Measurements from ENCODE around the gene CACNB2.

The CACNB2 gene

DNA sequence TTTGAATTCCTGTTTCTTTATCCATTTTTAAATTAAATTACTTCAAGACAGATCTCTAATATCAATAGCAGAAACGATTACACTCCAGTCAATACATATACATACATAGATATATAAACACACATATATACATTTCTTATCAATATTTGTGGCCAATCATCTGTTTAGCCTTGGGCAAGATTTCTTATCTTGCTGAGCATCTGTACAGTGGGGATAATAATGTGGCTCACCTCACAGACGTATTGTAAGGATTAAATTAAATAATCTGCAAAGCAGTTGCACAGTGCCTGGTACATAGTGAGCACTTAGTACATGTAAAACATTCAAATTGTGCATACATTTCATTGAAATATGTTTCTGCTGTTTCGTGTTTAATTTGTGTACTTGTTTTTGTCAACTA, 17.5 kb upstream of the CACNB2 start:
- in situ Hi-C loops (cut with MboI; ENCODE audit: low pct_unique_long_range_greater_than_20kb, low sequenced_read_pairs, unreplicated experiment) = loop anchor here (25.0 kb wide), 1 partner anchor 510 kb away; the partner anchor contains the start of gene HACD1
- DNase-seq (ENCODE audit: low spot score) = no peak
- TF ChIP-seq, protein P1, sequence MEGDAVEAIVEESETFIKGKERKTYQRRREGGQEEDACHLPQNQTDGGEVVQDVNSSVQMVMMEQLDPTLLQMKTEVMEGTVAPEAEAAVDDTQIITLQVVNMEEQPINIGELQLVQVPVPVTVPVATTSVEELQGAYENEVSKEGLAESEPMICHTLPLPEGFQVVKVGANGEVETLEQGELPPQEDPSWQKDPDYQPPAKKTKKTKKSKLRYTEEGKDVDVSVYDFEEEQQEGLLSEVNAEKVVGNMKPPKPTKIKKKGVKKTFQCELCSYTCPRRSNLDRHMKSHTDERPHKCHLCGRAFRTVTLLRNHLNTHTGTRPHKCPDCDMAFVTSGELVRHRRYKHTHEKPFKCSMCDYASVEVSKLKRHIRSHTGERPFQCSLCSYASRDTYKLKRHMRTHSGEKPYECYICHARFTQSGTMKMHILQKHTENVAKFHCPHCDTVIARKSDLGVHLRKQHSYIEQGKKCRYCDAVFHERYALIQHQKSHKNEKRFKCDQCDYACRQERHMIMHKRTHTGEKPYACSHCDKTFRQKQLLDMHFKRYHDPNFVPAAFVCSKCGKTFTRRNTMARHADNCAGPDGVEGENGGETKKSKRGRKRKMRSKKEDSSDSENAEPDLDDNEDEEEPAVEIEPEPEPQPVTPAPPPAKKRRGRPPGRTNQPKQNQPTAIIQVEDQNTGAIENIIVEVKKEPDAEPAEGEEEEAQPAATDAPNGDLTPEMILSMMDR (IDR thresholded peaks at IDR 0.05; ENCODE audit: extremely low read depth, insufficient read depth, missing control alignments) = no peak

- in situ Hi-C loops (cut with MboI; ENCODE audit: low pct_unique_long_range_greater_than_20kb, low sequenced_read_pairs, unreplicated experiment) = no loop called here
- TF ChIP-seq, protein P1 (IDR thresholded peaks at IDR 0.05; ENCODE audit: extremely low read depth, insufficient read depth, missing control alignments) = no peak
- no peak for DNase-seq (ENCODE audit: low spot score)
Observed at GRCh38 chr10:18133046-18133445, 7.2 kb upstream of the CACNB2 start.

- TF ChIP-seq, protein P1 (IDR thresholded peaks at IDR 0.05; ENCODE audit: extremely low read depth, insufficient read depth, missing control alignments) = no peak
- in situ Hi-C loops (cut with MboI; ENCODE audit: low pct_unique_long_range_greater_than_20kb, low sequenced_read_pairs, unreplicated experiment) = no loop called here
- no peak for DNase-seq (ENCODE audit: low spot score)
Observed at GRCh38 chr10:18134509-18134908, 5.7 kb upstream of the CACNB2 start.

DNA sequence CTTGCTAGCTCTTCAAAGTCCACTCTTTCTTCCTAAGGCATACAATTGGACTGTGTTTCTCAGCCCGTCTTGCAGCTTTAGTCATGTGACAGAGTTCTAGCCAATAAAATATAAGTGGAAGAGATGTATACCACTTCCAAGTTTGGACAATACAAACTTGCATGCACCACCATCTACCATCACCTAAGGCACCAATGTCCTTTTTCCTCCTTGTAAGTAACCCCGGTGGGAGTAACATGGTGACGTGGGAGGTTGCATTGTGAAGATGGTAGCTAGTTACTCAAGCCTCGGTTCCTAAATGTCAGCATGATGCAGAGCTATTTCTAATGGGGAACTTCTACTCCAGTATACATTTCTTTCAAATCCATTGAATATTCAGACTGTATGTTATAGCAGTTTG, 5.3 kb upstream of the CACNB2 start:
- TF ChIP-seq, protein P1 (IDR thresholded peaks at IDR 0.05; ENCODE audit: extremely low read depth, insufficient read depth, missing control alignments) = no peak
- no peak for DNase-seq (ENCODE audit: low spot score)
- in situ Hi-C loops (cut with MboI; ENCODE audit: low pct_unique_long_range_greater_than_20kb, low sequenced_read_pairs, unreplicated experiment) = no loop called here

DNA sequence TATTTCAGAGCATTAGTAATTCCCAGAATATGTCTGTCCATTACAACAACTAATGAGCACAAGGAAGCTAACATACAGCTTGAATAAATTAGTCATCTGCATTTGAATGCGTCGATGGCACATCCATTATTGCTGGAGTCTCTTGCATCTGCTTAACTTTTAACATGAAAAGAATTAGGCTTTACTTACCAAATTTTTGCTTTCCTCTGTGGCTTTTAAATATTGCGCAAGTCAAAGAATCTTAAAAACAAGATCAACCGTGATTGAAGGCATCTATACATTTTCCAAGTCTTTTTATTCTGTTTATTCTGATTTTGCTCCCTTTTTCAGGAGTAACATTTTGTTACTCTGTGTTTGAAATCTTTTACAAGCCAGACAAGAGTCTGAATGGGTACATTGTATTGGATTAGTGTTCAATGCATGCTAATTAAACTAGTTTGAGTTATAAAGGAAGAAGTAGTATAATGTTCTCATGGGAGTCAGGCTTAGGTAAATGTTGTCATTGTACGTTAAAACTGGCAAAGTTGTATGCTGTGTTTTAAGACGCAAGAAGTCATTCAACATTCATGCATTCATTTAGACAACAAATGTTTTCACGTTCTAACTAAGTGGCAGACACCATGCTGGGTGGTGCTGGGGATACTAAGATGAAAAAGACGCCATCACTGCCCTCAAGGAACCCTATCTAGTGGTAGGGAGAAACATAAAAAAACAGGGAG, 4.0 kb upstream of the CACNB2 start:
- in situ Hi-C loops (cut with MboI; ENCODE audit: low pct_unique_long_range_greater_than_20kb, low sequenced_read_pairs, unreplicated experiment) = no loop called here
- no peak for DNase-seq (ENCODE audit: low spot score)
- TF ChIP-seq, protein P1 (IDR thresholded peaks at IDR 0.05; ENCODE audit: extremely low read depth, insufficient read depth, missing control alignments) = no peak

DNA sequence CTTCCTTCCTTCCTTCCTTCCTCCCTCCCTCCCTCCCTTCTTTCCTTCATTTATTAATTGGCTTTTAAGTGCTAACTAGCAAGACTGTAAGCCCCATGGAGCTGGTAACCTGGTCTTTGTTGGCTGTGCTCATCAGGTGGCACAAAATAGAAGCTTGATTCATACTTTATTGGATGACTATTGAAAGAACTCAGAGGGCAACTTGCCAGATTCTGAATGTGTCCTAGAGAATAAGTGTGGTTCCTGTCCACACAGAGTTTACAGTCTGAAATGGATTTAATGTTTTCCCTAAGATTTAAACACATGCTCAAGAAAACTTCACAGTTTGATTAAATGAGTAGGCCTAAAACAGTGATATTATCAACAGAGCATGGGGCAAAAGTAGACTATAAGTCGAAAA, 3.1 kb upstream of the CACNB2 start:
- no peak for DNase-seq (ENCODE audit: low spot score)
- TF ChIP-seq, protein P1 (IDR thresholded peaks at IDR 0.05; ENCODE audit: extremely low read depth, insufficient read depth, missing control alignments) = no peak
- in situ Hi-C loops (cut with MboI; ENCODE audit: low pct_unique_long_range_greater_than_20kb, low sequenced_read_pairs, unreplicated experiment) = no loop called here
